ENCODE data around the gene PPP1R18. TPM values are rescaled to one million over a fixed set of nuclear protein-coding genes. Genes with fewer than 3 reads are reported as not detected.

The PPP1R18 gene
- total and polyA plus RNA-seq, 9 of the 15 experiments (the other 6 are each of a cell fraction or from before 2014, with no cell fraction given), result 12.0 to 99.2 (median 42.6) TPM

DNA sequence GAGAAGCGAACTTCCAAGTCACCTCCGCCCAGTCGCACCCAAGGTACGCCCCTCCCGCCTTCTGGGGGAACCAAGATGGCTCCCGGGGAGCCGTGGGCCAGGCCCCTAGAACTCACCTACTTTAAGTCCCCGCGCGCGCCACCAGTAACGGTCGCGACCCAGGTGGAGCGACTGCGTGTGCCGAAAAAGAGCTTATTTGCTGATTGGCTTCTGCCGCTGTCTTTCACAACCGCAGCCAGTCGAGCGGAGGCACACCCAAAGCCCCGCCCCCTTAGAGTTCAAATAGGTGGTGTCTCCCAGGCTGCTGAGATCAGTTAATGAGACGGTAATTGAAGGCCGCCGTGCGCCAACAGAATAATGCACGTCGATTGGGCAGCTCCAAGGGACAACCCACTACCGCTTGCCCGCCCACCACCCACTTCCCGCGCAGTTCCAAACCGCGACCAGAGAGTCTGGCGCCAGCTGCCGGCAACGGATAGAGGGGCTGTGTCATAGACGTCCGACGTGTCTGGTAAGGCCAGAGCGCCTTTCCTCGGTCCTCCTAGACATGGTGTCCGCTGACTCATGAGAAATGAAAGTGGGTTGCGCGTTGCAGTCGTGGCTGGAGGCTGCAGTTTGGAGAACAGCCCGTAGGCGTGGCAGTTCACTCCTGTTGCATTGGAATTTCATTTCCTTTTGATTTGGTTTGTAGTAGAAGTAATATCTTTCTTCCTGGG, 30.8 kb upstream of the PPP1R18 start, which contains the start of gene MDC1 (continued):
- TF ChIP-seq, protein P1, sequence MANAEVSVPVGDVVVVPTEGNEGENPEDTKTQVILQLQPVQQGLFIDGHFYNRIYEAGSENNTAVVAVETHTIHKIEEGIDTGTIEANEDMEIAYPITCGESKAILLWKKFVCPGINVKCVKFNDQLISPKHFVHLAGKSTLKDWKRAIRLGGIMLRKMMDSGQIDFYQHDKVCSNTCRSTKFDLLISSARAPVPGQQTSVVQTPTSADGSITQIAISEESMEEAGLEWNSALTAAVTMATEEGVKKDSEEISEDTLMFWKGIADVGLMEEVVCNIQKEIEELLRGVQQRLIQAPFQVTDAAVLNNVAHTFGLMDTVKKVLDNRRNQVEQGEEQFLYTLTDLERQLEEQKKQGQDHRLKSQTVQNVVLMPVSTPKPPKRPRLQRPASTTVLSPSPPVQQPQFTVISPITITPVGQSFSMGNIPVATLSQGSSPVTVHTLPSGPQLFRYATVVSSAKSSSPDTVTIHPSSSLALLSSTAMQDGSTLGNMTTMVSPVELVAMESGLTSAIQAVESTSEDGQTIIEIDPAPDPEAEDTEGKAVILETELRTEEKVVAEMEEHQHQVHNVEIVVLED (CRISPR knock-in tag; IDR thresholded peaks at IDR 0.05), result peak; percentile 89
- peak; percentile 24 to 32; a peak in 3 of 4 replicates for TF ChIP-seq RAD21 (CRISPR knock-in tag; conservative IDR thresholded peaks at IDR 0.05 in 1 of 2, IDR thresholded peaks at IDR 0.05 in 1 of 2)
- TF ChIP-seq GATA2 (CRISPR knock-in tag; IDR thresholded peaks at IDR 0.05), result peak; percentile 20; the same call in 1 of the 2 replicates
- TF ChIP-seq CXXC5 (CRISPR knock-in tag; IDR thresholded peaks at IDR 0.05), result peak; percentile 98
- no peak for TF ChIP-seq BRCA1 (IDR thresholded peaks at IDR 0.05)
- no peak for TF ChIP-seq BRCA1 (CRISPR knock-in tag; IDR thresholded peaks at IDR 0.05)
- TF ChIP-seq, protein P2, sequence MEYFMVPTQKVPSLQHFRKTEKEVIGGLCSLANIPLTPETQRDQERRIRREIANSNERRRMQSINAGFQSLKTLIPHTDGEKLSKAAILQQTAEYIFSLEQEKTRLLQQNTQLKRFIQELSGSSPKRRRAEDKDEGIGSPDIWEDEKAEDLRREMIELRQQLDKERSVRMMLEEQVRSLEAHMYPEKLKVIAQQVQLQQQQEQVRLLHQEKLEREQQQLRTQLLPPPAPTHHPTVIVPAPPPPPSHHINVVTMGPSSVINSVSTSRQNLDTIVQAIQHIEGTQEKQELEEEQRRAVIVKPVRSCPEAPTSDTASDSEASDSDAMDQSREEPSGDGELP (CRISPR knock-in tag; IDR thresholded peaks at IDR 0.05; ENCODE audit: borderline replicate concordance), result peak; percentile 100
- TF ChIP-seq ZNF121 (CRISPR knock-in tag; conservative IDR thresholded peaks at IDR 0.05), result no peak
- TF ChIP-seq, protein P3, sequence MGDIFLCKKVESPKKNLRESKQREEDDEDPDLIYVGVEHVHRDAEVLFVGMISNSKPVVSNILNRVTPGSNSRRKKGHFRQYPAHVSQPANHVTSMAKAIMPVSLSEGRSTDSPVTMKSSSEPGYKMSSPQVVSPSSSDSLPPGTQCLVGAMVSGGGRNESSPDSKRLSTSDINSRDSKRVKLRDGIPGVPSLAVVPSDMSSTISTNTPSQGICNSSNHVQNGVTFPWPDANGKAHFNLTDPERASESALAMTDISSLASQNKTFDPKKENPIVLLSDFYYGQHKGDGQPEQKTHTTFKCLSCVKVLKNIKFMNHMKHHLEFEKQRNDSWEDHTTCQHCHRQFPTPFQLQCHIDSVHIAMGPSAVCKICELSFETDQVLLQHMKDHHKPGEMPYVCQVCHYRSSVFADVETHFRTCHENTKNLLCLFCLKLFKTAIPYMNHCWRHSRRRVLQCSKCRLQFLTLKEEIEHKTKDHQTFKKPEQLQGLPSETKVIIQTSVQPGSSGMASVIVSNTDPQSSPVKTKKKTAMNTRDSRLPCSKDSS (IDR thresholded peaks at IDR 0.05; ENCODE audit: low read depth, partially characterized antibody), result no peak
- TF ChIP-seq RBM15 (IDR thresholded peaks at IDR 0.05; ENCODE audit: insufficient read depth, low read length), result no peak
- no peak for TF ChIP-seq ZNF253 (CRISPR knock-in tag; conservative IDR thresholded peaks at IDR 0.05)
- TF ChIP-seq, protein P4, sequence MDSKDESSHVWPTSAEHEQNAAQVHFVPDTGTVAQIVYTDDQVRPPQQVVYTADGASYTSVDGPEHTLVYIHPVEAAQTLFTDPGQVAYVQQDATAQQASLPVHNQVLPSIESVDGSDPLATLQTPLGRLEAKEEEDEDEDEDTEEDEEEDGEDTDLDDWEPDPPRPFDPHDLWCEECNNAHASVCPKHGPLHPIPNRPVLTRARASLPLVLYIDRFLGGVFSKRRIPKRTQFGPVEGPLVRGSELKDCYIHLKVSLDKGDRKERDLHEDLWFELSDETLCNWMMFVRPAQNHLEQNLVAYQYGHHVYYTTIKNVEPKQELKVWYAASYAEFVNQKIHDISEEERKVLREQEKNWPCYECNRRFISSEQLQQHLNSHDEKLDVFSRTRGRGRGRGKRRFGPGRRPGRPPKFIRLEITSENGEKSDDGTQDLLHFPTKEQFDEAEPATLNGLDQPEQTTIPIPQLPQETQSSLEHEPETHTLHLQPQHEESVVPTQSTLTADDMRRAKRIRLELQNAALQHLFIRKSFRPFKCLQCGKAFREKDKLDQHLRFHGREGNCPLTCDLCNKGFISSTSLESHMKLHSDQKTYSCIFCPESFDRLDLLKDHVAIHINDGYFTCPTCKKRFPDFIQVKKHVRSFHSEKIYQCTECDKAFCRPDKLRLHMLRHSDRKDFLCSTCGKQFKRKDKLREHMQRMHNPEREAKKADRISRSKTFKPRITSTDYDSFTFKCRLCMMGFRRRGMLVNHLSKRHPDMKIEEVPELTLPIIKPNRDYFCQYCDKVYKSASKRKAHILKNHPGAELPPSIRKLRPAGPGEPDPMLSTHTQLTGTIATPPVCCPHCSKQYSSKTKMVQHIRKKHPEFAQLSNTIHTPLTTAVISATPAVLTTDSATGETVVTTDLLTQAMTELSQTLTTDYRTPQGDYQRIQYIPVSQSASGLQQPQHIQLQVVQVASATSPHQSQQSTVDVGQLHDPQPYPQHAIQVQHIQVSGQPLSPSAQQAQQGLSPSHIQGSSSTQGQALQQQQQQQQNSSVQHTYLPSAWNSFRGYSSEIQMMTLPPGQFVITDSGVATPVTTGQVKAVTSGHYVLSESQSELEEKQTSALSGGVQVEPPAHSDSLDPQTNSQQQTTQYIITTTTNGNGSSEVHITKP (IDR thresholded peaks at IDR 0.05; ENCODE audit: partially characterized antibody), result peak; percentile 77
- peak; percentile 80 for TF ChIP-seq SMAD1 (IDR thresholded peaks at IDR 0.05; ENCODE audit: low read depth, low read length, partially characterized antibody)
- TF ChIP-seq, protein P5, sequence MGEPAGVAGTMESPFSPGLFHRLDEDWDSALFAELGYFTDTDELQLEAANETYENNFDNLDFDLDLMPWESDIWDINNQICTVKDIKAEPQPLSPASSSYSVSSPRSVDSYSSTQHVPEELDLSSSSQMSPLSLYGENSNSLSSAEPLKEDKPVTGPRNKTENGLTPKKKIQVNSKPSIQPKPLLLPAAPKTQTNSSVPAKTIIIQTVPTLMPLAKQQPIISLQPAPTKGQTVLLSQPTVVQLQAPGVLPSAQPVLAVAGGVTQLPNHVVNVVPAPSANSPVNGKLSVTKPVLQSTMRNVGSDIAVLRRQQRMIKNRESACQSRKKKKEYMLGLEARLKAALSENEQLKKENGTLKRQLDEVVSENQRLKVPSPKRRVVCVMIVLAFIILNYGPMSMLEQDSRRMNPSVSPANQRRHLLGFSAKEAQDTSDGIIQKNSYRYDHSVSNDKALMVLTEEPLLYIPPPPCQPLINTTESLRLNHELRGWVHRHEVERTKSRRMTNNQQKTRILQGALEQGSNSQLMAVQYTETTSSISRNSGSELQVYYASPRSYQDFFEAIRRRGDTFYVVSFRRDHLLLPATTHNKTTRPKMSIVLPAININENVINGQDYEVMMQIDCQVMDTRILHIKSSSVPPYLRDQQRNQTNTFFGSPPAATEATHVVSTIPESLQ (CRISPR knock-in tag; IDR thresholded peaks at IDR 0.05), result peak; percentile 93; the same call in 1 of the 2 replicates
